Smooth muscle cell (in vitro differentiated cells): Measurements from ENCODE around the gene UBXN7. TPM values are rescaled to one million over a fixed set of nuclear protein-coding genes. Genes with fewer than 3 reads are reported as not detected.
"Not testable (repeated sequence)": the region's sequence is repeated elsewhere in the genome, so short reads cannot be mapped to it uniquely, and the experiment has no call there.

Experiments used
- DNase-seq: peaks from one replicate; lab custom pipeline; 2025; ENCODE audit not compliant: unreplicated experiment; lab: John Stamatoyannopoulos, UW
- H2AFZ ChIP-seq: fragments of 200-600 bp; sonication (generic); 2 replicates; pipeline ENCODE4 v1.6.0; 2016; ENCODE audit warnings: antibody characterized with exemption, low read depth, mild to moderate bottlenecking
- H3F3A ChIP-seq: fragments of 200-600 bp; sonication (generic); 2 replicates; pipeline ENCODE4 v1.6.0; 2017; ENCODE audit warnings: antibody characterized with exemption, low read depth
- H3K27ac ChIP-seq: fragments of 200-600 bp; sonication (generic); 2 replicates; pipeline ENCODE4 v1.5.1; 2016; ENCODE audit warnings: low read depth, mild to moderate bottlenecking
- H3K27me3 ChIP-seq: fragments of 200-600 bp; sonication (generic); 2 replicates; pipeline ENCODE4 v1.6.1; 2016; ENCODE audit warnings: low read depth, mild to moderate bottlenecking
- H3K36me3 ChIP-seq: fragments of 200-600 bp; sonication (generic); 2 replicates; pipeline ENCODE4 v1.5.1; 2016; ENCODE audit warnings: low read depth
- H3K4me1 ChIP-seq: fragments of 200-600 bp; sonication (generic); 2 replicates; pipeline ENCODE4 v1.5.1; 2016; ENCODE audit warnings: low read depth
- H3K4me2 ChIP-seq: fragments of 200-600 bp; sonication (generic); 2 replicates; pipeline ENCODE4 v1.6.0; 2016; ENCODE audit warnings: mild to moderate bottlenecking
- H3K4me3 ChIP-seq: fragments of 200-600 bp; sonication (generic); 2 replicates; pipeline ENCODE4 v1.5.1; 2016; ENCODE audit warnings: mild to moderate bottlenecking
- H3K79me2 ChIP-seq: fragments of 200-600 bp; sonication (generic); 2 replicates; pipeline ENCODE4 v1.6.0; 2016; ENCODE audit warnings: low read depth, mild to moderate bottlenecking
- H3K9ac ChIP-seq: fragments of 200-600 bp; sonication (generic); 2 replicates; pipeline ENCODE4 v1.6.0; 2016; ENCODE audit warnings: low read depth
- H3K9me3 ChIP-seq: fragments of 200-600 bp; sonication (generic); replicated peaks from 2 replicates; pipeline ENCODE4 v1.5.1; 2016; ENCODE audit warnings: low read depth
- H4K20me1 ChIP-seq: fragments of 200-600 bp; sonication (generic); 2 replicates; pipeline ENCODE4 v1.6.0; 2016; ENCODE audit warnings: low read depth
- WGBS: methylation state at CpG from one replicate; pipeline ENCODE4 v1.1.7; 2016; ENCODE audit warnings: low lambda C conversion rate; 5-methylcytosine and 5-hydroxymethylcytosine counted together
- polyA plus RNA-seq: library from polyadenylated mRNA; unstranded; fragments of >200 nt; fragmentation: Nextera tagmentation; extraction: Ambion mirVana; gene quantifications from 2 replicates; pipeline ENCODE4 v1.2.1, GENCODE V29; 2016
- total RNA-seq: library from RNA; depleted of rRNA; stranded (reverse); fragments of >200 nt; gene quantifications from 2 replicates; pipeline ENCODE4 v1.2.3, GENCODE V29; 2014
- TF ChIP-seq, protein P1 (sequence below): fragments of 200-600 bp; sonication (generic); IDR thresholded peaks from 2 replicates; pipeline ENCODE4 v1.5.1; 2017; ENCODE audit warnings: borderline replicate concordance, mild to moderate bottlenecking, antibody characterized with exemption; ENCODE audit not compliant: insufficient read depth, poor library complexity, severe bottlenecking

Gene UBXN7
- total and polyA plus RNA-seq, 2 experiments from 2014 or later: 26.7 to 32.2 TPM

DNA sequence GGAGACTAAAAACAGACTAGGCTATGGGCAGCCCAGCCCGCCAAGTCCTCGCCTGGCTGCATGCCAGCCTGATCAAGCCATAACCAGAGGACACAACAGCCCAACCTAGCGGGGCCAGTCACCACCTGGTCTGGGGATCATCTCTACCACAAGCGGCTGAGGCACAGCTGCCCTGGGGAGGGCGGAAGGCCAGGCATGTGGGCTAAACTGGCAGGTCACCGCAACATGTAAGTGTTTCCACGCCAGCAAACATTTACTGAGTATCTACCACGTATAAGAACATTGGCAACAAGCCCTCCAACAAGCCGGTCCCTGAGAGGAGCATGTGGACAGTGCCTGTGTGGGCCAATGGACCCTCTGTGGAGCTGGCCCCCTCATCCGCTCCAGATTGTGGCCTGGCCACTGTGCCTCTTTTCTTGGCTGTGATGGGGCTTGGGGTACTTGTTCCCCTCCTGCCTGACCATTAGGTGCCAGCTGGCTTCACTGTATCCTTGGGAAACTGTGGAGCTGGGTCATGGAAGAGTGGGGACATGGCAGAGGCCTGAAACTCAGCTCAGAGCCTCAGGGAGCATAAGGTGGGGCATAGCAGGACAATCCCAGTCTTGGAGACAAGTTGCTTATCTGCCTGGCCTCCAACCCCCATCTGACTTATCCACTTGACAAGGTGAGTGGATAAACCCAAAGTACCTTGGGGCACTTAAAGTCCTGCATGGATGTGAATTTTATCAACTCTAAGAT, 9.0 kb downstream of the UBXN7 start:
- peaks cover 100% of the 10 kb centered on the region for H4K20me1 ChIP-seq
- H3K36me3 ChIP-seq: no peaks in the 10 kb centered on the region
- no peak overlapping the region for H3K9ac ChIP-seq
- no peak overlapping the region for H3K4me2 ChIP-seq
- no peaks in the 10 kb centered on the region for H3K4me1 ChIP-seq
- TF ChIP-seq, protein P1, sequence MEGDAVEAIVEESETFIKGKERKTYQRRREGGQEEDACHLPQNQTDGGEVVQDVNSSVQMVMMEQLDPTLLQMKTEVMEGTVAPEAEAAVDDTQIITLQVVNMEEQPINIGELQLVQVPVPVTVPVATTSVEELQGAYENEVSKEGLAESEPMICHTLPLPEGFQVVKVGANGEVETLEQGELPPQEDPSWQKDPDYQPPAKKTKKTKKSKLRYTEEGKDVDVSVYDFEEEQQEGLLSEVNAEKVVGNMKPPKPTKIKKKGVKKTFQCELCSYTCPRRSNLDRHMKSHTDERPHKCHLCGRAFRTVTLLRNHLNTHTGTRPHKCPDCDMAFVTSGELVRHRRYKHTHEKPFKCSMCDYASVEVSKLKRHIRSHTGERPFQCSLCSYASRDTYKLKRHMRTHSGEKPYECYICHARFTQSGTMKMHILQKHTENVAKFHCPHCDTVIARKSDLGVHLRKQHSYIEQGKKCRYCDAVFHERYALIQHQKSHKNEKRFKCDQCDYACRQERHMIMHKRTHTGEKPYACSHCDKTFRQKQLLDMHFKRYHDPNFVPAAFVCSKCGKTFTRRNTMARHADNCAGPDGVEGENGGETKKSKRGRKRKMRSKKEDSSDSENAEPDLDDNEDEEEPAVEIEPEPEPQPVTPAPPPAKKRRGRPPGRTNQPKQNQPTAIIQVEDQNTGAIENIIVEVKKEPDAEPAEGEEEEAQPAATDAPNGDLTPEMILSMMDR: no peak
- H3K79me2 ChIP-seq: peaks cover 100% of the 10 kb centered on the region
- no peaks in the 10 kb centered on the region for H3F3A ChIP-seq
- 93% methylated on average over 10 of the region's 10 CpGs for WGBS
- no peak for DNase-seq
- H3K27ac ChIP-seq: no peak overlapping the region
- H3K4me3 ChIP-seq: no peak overlapping the region
- H3K9me3 ChIP-seq: no peaks in the 10 kb centered on the region
- no peaks in the 10 kb centered on the region for H3K27me3 ChIP-seq
- no peak overlapping the region for H2AFZ ChIP-seq

DNA sequence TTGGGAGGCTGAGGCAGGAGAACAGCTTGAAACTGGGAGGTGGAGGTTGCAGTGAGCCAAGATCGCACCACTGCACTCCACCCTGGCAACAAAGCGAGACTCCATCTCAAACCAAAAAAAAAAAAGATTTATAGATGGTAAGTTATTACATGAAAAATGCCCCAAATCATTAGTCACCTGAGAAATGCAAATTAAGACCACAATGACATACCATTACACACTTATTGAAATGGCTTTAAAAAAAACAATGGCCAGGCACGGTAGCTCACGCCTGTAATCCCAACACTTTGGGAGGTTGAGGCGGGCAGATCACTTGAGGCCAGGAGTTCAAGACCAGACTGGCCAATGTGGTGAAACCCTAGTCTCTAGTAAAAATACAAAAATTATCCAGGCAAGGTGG, 10.6 kb downstream of the UBXN7 start:
- not testable (repeated sequence) for H3K27ac ChIP-seq, H3K4me3 ChIP-seq, H3K9ac ChIP-seq, H3F3A ChIP-seq, H3K27me3 ChIP-seq, H2AFZ ChIP-seq, DNase-seq, H3K9me3 ChIP-seq, H3K4me2 ChIP-seq, H3K36me3 ChIP-seq, H3K4me1 ChIP-seq
- H4K20me1 ChIP-seq: peaks cover 100% of the 10 kb centered on the region
- WGBS: 96% methylated on average over 5 of the region's 5 CpGs
- H3K79me2 ChIP-seq: peaks cover 100% of the 10 kb centered on the region

DNA sequence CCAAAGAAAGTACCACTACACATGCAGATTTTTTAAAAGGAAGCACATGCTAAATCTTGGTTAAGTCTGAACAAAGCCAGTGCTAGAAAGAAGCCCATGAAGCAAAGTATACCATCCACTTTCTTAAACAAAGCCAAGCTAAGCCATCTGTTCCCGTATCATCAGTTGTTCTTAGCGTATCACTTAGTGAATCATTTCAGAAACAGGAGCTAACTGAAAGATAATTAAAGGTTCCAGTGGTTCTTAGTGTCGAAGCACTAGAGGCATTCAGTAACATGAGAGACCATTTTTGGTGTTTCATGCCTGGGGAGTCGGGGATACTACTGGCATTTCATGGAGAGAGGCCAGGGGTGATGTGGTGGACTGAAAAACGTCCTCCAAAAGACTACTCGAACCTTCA, 12.8 kb downstream of the UBXN7 start:
- Histone ChIP-seq H3F3A (no peaks in the 10 kb centered on the region), H3K9ac (no peak overlapping the region), H3K36me3 (no peaks in the 10 kb centered on the region), H3K27me3 (no peaks in the 10 kb centered on the region), H3K9me3 (no peaks in the 10 kb centered on the region), H3K27ac (no peak overlapping the region), H3K79me2 (peaks cover 97% of the 10 kb centered on the region), H4K20me1 (peaks cover 100% of the 10 kb centered on the region), H3K4me3 (no peak overlapping the region), H2AFZ (no peak overlapping the region), H3K4me2 (no peak overlapping the region), H3K4me1 (peaks cover 3% of the 10 kb centered on the region)
- 88% methylated on average over 6 of the region's 6 CpGs for WGBS
- TF ChIP-seq, protein P1: no peak
- no peak for DNase-seq

DNA sequence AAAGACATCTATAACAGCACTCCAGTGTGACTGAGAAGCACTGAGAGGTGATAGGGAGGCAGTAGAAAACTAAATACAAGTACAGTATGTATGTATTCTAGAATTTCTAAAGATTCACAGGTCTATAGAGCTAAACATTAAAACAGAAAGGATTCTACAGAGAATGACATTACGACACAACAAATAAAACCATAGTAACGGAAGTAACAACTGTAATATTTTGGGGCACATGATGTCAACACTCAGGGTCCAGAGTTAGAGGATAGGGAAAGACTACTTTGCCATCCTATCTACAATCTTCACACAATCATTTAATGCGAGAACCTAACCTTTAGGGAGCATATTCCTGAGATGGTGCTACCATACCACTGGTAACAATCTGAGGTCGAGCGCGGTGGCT, 13.6 kb downstream of the UBXN7 start:
- no peaks in the 10 kb centered on the region for H3K27me3 ChIP-seq
- DNase-seq: no peak
- no peaks in the 10 kb centered on the region for H3F3A ChIP-seq
- peaks cover 100% of the 10 kb centered on the region for H4K20me1 ChIP-seq
- peaks cover 97% of the 10 kb centered on the region for H3K79me2 ChIP-seq
- no peaks in the 10 kb centered on the region for H3K36me3 ChIP-seq
- no peak overlapping the region for H3K9ac ChIP-seq
- H3K4me3 ChIP-seq: no peak overlapping the region
- TF ChIP-seq, protein P1: no peak
- no peak overlapping the region for H3K4me2 ChIP-seq
- H3K4me1 ChIP-seq: peaks cover 4% of the 10 kb centered on the region
- no peak overlapping the region for H3K27ac ChIP-seq
- H2AFZ ChIP-seq: no peak overlapping the region
- 97% methylated on average over 6 of the region's 6 CpGs for WGBS
- H3K9me3 ChIP-seq: no peaks in the 10 kb centered on the region
